SK-N-SH (cell line): ENCODE results near the gene BORCS6.

Experiments
- CHD2 ChIP-seq: fragments of 150-350 bp; IDR thresholded peaks from 2 replicates; pipeline ENCODE4 v1.6.1; 2018; ENCODE audit warnings: low read length; ENCODE audit not compliant: partially characterized antibody
- CTCF ChIP-seq: fragments of 200-600 bp; sonication (generic); IDR thresholded peaks from 2 replicates; pipeline ENCODE4 v1.6.1; 2017; ENCODE audit warnings: antibody characterized with exemption, mild to moderate bottlenecking, moderate library complexity
- IRF3 ChIP-seq: fragments of 150-350 bp; IDR thresholded peaks from 2 replicates; pipeline ENCODE4 v1.6.1; 2016; ENCODE audit warnings: mild to moderate bottlenecking, low read depth, low read length
- MAX ChIP-seq: IDR thresholded peaks from 2 replicates; pipeline ENCODE4 v1.4.0; 2012; ENCODE audit warnings: low read depth
- NFIC ChIP-seq: IDR thresholded peaks from 2 replicates; pipeline ENCODE4 v1.4.0; 2012; ENCODE audit warnings: borderline replicate concordance
- POLR2AphosphoS5 ChIP-seq: IDR thresholded peaks from 2 replicates; pipeline ENCODE4 v1.6.1; 2012; ENCODE audit warnings: low read depth, low read length
- RAD21 ChIP-seq: IDR thresholded peaks from 2 replicates; pipeline ENCODE4 v1.6.1; 2012; ENCODE audit warnings: mild to moderate bottlenecking, low read length
- RFX5 ChIP-seq: IDR thresholded peaks from 2 replicates; pipeline ENCODE4 v1.6.1; 2012; ENCODE audit warnings: mild to moderate bottlenecking, improper control_type of control experiment, low read length
- SIN3A ChIP-seq: IDR thresholded peaks from 2 replicates; pipeline ENCODE4 v1.6.1; 2012; ENCODE audit warnings: low read depth, mild to moderate bottlenecking, low read length, moderate library complexity, borderline replicate concordance
- TAF1 ChIP-seq: IDR thresholded peaks from 2 replicates; pipeline ENCODE4 v1.6.1; 2012; ENCODE audit warnings: low read depth, mild to moderate bottlenecking, low read length, moderate library complexity, borderline replicate concordance
- USF1 ChIP-seq: IDR thresholded peaks from 2 replicates; pipeline ENCODE4 v1.4.0; 2012; ENCODE audit warnings: low read depth, borderline replicate concordance

GRCh38 chr17:8163978-8164814 is 25.8 kb downstream of the BORCS6 start:
- TF ChIP-seq CTCF, result no peak
- no peak for TF ChIP-seq IRF3
- no peak for TF ChIP-seq USF1
- no peak for TF ChIP-seq MAX
- no peak for TF ChIP-seq POLR2AphosphoS5
- TF ChIP-seq RFX5, result no peak
- no peak for TF ChIP-seq SIN3A
- no peak for TF ChIP-seq RAD21
- no peak for TF ChIP-seq CHD2
- no peak for TF ChIP-seq TAF1
- no peak for TF ChIP-seq NFIC
